Measurements from ENCODE around the gene ZNF865.

The ZNF865 gene

DNA sequence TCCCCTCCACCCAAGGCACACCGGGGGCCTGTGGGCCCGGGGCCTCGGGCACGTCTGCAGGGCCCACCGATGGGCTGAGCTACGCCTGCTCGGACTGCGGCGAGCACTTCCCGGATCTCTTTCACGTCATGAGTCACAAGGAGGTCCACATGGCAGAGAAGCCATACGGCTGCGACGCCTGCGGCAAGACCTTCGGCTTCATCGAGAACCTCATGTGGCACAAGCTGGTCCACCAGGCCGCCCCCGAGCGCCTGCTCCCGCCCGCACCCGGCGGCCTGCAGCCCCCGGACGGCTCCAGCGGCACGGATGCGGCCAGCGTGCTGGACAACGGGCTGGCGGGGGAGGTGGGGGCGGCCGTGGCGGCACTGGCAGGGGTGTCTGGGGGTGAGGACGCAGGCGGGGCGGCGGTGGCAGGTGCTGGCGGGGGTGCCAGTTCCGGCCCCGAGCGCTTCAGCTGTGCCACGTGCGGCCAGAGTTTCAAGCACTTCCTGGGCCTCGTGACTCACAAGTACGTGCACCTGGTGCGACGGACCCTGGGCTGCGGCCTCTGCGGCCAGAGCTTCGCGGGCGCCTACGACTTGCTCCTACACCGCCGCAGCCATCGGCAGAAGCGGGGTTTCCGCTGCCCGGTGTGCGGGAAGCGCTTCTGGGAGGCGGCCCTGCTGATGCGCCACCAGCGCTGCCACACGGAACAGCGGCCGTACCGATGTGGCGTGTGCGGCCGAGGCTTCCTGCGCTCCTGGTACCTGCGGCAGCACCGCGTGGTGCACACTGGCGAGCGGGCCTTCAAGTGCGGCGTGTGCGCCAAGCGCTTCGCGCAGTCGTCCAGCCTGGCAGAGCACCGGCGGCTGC lies 10.3 kb downstream of the ZNF865 start:
- no peak for DNase-seq (ENCODE audit: low read depth)
- no peak overlapping the region for H3K4me3 ChIP-seq (ENCODE audit: low read depth, low read length)
- no peak for TF ChIP-seq CTCF (IDR thresholded peaks at IDR 0.05; ENCODE audit: low read depth, low read length, missing control alignments)

- H3K4me3 ChIP-seq (ENCODE audit: low read depth, low read length) = no peak overlapping the region
- no peak for DNase-seq (ENCODE audit: low read depth)
- no peak for TF ChIP-seq CTCF (IDR thresholded peaks at IDR 0.05; ENCODE audit: low read depth, low read length, missing control alignments)
Observed at GRCh38 chr19:55616395-55616875, 11.0 kb downstream of the ZNF865 start.

GRCh38 chr19:55617426-55617825 lies 12.0 kb downstream of the ZNF865 start:
- DNase-seq (ENCODE audit: low read depth) = no peak
- H3K4me3 ChIP-seq (ENCODE audit: low read depth, low read length) = no peak overlapping the region
- TF ChIP-seq CTCF (IDR thresholded peaks at IDR 0.05; ENCODE audit: low read depth, low read length, missing control alignments) = no peak

DNA sequence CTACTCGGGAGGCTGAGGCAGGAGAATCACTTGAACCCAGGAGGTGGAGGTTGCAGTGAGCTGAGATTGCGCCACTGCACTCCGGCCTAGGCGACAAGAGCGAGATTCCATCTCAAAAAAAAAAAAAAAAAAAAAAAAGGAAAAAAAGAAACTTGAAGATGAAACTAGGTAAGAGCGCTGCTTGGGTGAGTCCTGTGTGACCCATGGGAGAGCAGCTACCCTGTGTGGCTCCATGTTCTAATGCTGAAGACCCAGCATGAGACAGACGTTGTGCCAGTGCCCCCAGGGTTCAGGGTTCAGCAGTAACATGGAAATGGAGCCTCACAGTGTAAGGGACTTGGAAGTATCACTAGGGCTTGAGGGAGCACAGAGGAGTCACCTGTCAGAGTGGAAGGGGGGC lies 13.0 kb downstream of the ZNF865 start:
- no peak overlapping the region for H3K4me3 ChIP-seq (ENCODE audit: low read depth, low read length)
- no peak for TF ChIP-seq CTCF (IDR thresholded peaks at IDR 0.05; ENCODE audit: low read depth, low read length, missing control alignments)
- no peak for DNase-seq (ENCODE audit: low read depth)

GRCh38 chr19:55619286-55619685 lies 13.8 kb downstream of the ZNF865 start:
- H3K4me3 ChIP-seq (ENCODE audit: low read depth, low read length) = no peak overlapping the region
- TF ChIP-seq CTCF (IDR thresholded peaks at IDR 0.05; ENCODE audit: low read depth, low read length, missing control alignments) = no peak
- DNase-seq (ENCODE audit: low read depth) = no peak

DNA sequence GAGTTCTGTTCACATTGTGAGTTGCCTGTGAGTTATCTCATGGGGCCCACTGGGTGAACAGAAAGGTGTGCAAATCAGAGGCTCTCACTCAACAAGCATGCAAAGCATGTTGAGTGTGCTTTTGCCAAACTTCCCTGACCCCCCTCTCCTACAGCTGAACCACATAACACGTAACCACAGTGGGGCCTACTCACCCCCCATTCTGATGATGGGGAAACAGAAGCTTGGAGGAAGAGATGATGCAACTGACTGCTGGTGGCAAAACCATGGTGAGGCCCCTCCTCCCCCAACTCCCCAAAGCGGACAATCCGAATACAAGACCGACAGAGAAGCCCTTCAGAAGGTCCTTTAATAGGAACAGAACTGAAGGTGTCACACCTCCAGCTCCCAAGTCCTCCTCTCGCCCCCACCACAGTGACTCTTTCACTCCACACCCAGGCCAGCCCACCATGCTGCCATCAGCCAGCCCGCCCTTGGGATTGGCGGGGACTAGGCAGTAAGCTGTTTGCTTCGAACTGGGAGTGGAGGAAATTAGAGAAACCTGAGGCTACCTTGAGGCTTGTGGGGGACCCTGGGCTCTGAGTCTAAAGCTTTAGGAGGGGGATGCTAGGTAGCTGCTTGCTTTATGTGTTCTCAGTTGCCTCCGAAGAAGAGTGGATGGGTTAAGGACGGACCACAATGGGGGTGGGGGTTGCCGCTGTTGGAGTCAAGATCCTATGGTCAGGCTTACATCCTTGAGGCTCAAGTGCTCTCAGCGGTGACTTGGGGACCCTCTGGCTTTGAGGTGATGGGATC lies 15.2 kb downstream of the ZNF865 start:
- H3K4me3 ChIP-seq (ENCODE audit: low read depth, low read length) = no peak overlapping the region
- DNase-seq (ENCODE audit: low read depth) = no peak
- TF ChIP-seq CTCF (IDR thresholded peaks at IDR 0.05; ENCODE audit: low read depth, low read length, missing control alignments) = no peak
